Stimulated activated CD4-positive, alpha-beta T cell treated with anti-CD3 and anti-CD28 coated beads, Interleukin-12 subunit alpha, Interleukin-12 subunit beta, amount 100 ng/mL, for 4 hours (primary cell): Measurements from ENCODE around the gene MT1X.
"Not testable (repeated sequence)": the region's sequence is repeated elsewhere in the genome, so short reads cannot be mapped to it uniquely, and the experiment has no call there.

Experiments used
- DNase-seq: peaks from one replicate; pipeline ENCODE4 v3.0.0-alpha.2; 2020

MT1X gene

DNA sequence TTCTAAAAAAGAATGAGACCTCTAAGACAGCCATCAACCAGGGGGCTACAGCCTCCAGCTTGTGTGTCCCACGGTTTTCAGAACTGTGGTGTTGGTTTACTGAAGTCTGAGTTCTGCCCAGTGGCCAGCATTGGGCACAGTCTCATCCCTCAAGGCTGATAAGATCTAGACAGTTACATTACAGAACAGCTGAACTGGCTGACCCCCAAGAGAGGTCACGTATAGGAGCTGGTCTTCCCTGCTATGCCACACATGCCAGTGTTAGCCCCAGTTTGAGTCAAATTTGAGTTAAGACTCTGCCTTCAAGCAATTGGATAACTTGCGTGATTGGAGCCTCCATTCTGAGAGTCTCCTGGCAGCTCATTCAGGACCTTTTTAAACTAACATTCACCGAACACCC is 32.9 kb downstream of the MT1X start:
- DNase-seq = no peak

DNA sequence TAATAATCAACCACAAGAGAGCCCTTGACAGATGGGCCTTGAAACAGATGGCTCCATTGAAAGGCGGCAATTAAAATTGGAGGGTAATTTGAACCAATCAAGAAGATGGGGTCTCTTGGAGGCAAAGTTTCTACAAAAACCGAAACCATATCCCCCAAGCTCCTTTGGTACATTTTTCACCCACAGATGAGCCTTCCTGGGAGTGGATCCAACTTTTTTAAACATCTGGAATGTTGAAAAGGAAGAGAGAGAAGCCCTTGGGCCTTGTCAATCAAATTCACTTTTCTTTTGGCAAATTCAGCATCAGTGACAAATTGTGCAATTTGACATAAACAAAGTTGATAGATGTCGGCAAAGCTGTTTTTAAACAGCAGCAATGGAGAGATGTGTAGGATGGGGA is 34.5 kb downstream of the MT1X start:
- no peak for DNase-seq

DNA sequence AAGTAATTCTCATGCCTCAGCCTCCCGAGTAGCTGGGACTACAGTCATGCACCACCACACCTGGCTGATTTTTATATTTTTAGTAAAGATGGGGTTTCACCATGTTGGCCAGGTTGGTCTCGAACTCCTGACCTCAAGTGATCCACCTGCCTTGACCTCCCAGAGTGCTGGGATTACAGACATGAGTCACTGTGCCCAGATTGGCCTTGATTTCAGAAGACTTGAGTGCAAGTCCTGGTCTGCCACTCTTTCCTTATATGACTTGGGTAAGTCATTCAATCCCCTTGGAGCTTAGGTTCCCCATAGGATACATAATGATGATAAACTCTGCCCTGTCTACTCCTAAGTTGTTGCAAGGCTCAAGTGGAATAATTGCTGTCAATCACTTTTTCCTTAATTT is 35.3 kb downstream of the MT1X start:
- DNase-seq = not testable (repeated sequence)

DNA sequence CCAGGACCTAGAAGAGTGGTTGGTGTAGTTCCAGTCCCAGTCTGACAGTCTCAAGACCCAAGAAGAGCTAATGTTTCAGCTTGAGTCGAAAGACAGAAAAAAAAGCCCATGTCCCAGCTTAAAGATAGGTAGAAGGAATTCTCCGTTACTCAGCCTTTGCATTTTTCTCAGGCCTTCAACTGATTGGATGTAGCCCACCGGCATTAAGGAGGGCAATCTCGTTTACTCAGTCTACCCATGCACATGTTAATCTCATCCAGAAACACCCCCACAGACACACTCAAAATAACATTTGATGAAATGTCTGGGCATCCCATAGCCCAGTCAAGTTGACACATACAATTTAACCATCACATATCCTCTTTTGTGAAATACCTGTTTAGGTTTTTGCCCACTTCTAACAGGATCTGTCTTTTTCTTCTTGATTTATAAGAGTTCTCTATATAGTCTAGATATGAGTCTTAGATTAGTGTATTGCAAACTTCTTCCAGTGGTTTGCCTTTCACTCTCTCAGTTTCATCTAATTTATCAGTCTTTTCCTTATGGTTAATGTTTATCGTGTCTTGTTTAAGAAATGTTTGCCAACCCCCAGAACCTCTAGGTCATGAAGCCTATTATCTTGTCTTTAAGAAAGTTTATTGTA is 40.1 kb downstream of the MT1X start:
- no peak for DNase-seq

DNA sequence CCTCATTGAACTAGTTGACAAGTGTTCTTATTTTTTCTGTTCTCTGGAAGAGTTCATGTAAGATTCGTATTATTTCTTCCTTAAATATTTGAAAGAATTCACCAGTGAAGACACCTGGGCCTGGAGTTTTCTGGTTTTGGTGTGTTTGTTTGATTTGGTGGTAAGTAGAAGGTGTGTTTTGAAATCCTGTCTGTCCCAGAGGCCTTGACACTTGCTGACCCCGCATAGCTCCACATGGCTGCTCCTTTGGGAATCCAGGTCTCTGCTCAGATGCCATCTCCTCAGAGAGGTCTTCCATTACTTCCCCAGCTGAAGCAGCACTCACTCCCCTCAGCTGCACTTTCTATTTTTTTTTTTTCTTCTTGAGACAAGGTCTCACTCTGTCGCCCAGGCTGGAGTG is 41.9 kb downstream of the MT1X start:
- no peak for DNase-seq

DNA sequence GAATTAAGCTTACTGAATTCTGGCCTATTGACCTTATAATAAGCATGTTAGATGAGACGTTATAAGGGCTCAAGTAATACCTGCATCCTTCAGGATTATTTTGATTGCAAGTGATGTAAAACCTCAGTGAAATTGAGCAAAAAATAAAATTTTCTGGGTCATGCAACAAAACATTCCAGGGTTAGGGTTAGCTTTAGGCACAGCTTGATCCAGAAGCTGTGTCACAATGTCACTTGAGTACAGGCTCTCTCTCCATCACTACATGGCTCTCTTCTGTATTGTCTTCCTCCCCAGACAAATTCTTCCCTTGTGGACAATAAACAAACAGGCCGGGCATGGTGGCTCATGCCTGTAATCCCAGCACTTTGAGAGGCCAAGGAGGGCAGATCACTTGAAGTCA is 44.0 kb downstream of the MT1X start:
- no peak for DNase-seq

DNA sequence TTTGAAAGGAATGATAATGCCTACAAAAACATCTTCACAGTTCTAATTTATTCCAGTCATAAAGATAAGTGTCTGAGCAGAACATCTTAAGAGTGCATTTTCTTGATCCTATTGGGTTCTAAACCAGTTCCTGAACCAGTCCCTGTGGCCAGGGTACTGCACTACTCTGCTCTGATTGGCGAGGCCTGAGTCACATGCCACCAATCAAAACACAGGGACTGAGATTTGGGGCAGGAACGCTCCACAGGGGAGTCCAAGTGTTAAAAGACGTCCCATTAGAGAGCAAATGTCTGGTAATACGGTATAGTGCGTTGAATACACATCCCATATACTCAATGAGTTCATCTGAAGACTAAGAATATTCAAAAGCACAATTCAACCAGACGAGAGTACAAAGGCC is 44.7 kb downstream of the MT1X start:
- no peak for DNase-seq

DNA sequence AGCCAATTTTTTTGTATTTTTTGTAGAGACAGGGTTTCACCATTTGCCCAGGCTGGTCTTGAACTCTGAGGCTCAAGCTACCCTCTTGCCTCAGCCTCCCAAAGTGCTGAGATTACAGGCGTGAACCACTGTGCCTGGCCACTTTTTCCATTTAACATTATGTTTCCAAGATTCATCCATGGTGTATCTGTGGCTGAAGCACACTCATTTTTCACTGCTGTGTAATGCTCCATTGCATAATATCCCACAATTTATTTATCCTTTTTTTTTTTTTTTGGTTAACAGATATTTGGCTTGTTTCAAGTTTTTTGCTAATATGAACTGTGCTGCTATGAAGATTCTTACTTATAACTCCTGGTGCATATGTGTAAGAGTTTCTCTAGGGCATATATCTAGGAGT is 45.8 kb downstream of the MT1X start:
- DNase-seq = no peak

DNA sequence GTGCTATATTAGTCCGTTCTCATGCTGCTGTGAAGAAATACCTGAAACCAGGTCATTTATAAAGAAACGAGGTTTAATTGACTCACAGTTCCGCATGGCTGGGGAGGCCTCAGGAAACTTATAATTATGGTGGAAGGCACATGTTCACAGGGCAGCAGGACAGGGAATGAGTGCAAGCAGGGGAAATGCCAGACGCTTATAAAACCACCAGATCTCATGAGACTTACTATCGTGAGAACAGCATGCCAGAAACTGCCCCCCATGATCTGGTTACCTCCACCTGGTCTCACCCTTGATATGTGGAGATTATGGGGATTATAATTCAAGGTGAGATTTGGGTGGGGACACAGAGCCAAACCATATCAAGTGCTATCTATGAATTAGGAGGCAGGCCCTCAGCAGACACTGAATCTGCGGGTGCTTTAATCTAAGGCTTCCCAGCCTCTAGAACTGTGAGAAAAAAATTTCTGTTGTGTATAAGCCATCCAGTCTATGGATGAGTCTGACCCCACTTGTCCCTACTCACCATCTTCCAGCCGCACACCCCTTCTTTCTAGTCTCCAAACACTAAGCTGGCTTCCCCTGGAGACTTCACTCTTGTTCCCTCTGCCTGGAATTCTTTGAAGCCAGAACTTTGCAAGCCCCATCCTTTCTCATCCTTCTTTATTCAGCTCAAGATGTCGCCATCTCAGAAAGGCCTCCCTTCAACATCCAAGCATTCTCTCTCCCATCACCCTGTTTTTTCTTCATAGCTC is 46.9 kb downstream of the MT1X start:
- DNase-seq = no peak

DNA sequence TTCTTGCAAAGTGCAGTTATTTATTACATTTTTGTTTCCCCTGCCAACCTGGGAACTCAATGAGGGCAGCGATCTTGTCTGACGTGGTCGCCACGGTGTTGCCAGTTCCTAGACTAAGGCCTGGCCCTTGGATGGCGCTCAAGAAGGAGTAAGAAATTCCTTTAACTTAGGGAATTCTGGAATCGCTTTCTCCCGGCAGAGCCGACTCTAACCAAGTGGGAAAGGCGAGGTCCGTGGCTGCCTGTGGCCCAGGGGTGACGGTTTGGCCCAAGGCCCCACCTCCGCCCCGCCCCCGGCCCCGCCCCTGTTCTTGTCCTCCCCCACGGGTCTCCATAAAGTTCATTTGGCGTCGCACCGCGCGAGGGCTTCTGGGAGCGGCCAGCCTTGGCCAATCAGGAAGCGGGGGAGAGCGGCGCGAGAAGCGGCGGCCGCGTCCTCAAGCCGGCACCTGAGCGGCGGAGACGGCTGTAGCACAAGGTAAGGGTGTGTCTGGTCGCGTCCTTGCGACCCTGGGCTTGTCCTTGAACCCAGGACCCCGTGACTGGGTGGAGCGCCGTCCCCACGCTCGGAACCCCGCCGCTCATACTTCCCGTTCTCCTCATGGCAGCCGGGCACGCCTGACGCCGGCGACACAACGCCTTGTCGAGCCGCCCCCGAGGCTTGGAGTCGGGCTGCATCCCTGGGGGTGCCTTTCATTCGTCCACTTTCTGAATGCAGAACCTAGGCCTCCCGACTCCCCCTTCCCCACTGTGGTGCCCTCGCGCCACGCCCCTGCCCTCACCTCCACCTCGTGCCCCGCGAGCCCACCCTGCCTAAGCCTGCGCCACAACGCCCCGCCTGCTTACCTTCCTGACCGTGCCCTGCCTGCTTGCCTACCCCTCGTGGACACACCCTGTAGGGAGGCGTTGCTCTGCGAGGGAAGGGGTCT is 47.7 kb downstream of the MT1X start, which contains the start of gene NUP93:
Gene NUP93 (plus strand): TSS at position 395 of the 928 bp plus-strand sequence. CDS start 18,119 bp downstream, outside the sequence.
- DNase-seq = peak; percentile 88

DNA sequence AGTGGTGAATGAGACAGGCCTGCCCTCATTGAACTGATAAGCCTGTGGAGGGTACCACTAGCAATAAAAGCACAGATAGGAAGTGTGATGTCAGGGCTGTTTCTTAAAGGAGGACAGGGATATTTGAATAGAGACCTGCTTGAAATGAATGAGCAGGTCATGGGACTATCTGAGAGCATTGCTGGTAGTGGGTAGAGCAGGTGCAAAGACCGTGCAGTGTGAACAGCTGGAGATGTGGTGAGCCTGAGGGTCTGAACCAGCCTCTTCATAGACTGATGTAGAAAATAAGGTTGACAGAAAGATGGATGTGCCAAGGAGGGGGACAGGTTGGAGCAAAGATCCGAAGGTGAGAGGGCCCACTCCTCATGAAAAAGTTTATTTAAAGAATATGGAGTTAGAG is 50.1 kb downstream of the MT1X start:
- DNase-seq = no peak

DNA sequence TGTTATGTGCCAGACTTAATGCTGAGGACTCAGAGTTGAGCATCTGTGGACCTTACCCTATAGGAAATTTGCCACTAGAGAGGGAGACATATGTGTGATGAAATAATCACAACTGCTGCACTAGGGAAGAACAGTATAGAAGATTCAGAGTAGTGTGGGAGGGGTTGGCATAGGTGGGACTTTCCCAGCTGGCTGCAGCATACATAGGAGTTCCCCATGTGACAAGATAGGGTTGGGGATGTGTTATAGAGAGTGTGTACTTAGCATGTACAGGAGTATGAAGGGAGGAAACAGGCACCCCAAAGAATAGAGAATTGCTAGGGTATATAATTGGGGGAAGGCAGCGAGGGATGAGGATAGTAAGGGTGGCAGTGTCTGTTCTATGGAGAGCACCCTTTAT is 50.6 kb downstream of the MT1X start:
- DNase-seq = peak; percentile 23
